NCI-H748 (cell line): Measurements from ENCODE around the gene LTBP1.
A peak's percentile ranks its signal among the peaks of the same experiment; 100 is the strongest.
"Not testable (repeated sequence)": the region's sequence is repeated elsewhere in the genome, so short reads cannot be mapped to it uniquely, and the experiment has no call there.

Experiments used
- DNase-seq: peaks from one replicate; lab custom pipeline; 2025; ENCODE audit not compliant: unreplicated experiment; lab: John Stamatoyannopoulos, UW

LTBP1 gene

GRCh38 chr2:33365264-33365970 is 418.7 kb downstream of the LTBP1 start:
- no peak for DNase-seq

GRCh38 chr2:33366473-33366872 is 419.7 kb downstream of the LTBP1 start:
- DNase-seq: no peak

GRCh38 chr2:33368524-33368923 is 421.8 kb downstream of the LTBP1 start:
- not testable (repeated sequence) for DNase-seq

- no peak for DNase-seq
Measured at GRCh38 chr2:33369191-33369590, 422.4 kb downstream of the LTBP1 start.

GRCh38 chr2:33370636-33371265 is 424.0 kb downstream of the LTBP1 start:
- no peak for DNase-seq

- DNase-seq: no peak
Measured at GRCh38 chr2:33371304-33372090, 424.7 kb downstream of the LTBP1 start.

GRCh38 chr2:33372940-33373553 is 426.3 kb downstream of the LTBP1 start:
- peak; percentile 37 for DNase-seq

GRCh38 chr2:33373986-33374385 is 427.2 kb downstream of the LTBP1 start:
- no peak for DNase-seq

- DNase-seq: no peak
Measured at GRCh38 chr2:33375054-33375453, 428.3 kb downstream of the LTBP1 start.

GRCh38 chr2:33377048-33377447 is 430.3 kb downstream of the LTBP1 start:
- DNase-seq: no peak

GRCh38 chr2:33378556-33379210 is 431.9 kb downstream of the LTBP1 start:
- no peak for DNase-seq

- DNase-seq: no peak
Measured at GRCh38 chr2:33380001-33380609, 433.4 kb downstream of the LTBP1 start.

GRCh38 chr2:33380719-33381118 is 434.0 kb downstream of the LTBP1 start:
- DNase-seq: no peak

GRCh38 chr2:33381301-33381858 is 434.6 kb downstream of the LTBP1 start:
- no peak for DNase-seq

GRCh38 chr2:33383855-33384598 is 437.3 kb downstream of the LTBP1 start:
- DNase-seq: no peak

GRCh38 chr2:33384599-33384961 is 437.8 kb downstream of the LTBP1 start:
- DNase-seq: no peak

- DNase-seq: no peak
Measured at GRCh38 chr2:33388996-33389395, 442.2 kb downstream of the LTBP1 start.

GRCh38 chr2:33389695-33390094 is 442.9 kb downstream of the LTBP1 start:
- DNase-seq: not testable (repeated sequence)

- no peak for DNase-seq
Measured at GRCh38 chr2:33391529-33392255, 444.9 kb downstream of the LTBP1 start.
